NCI-H1930 (cell line): ENCODE measurements around the gene GLS.
"Not testable (repeated sequence)": the region's sequence is repeated elsewhere in the genome, so short reads cannot be mapped to it uniquely, and the experiment has no call there.

Experiments used
- DNase-seq, 2 experiments: peaks; one replicate each; lab custom pipeline; 2025; lab: John Stamatoyannopoulos, UW

The GLS gene

GRCh38 chr2:190973262-190973661 lies 92.6 kb downstream of the GLS start:
- no peak for DNase-seq

DNA sequence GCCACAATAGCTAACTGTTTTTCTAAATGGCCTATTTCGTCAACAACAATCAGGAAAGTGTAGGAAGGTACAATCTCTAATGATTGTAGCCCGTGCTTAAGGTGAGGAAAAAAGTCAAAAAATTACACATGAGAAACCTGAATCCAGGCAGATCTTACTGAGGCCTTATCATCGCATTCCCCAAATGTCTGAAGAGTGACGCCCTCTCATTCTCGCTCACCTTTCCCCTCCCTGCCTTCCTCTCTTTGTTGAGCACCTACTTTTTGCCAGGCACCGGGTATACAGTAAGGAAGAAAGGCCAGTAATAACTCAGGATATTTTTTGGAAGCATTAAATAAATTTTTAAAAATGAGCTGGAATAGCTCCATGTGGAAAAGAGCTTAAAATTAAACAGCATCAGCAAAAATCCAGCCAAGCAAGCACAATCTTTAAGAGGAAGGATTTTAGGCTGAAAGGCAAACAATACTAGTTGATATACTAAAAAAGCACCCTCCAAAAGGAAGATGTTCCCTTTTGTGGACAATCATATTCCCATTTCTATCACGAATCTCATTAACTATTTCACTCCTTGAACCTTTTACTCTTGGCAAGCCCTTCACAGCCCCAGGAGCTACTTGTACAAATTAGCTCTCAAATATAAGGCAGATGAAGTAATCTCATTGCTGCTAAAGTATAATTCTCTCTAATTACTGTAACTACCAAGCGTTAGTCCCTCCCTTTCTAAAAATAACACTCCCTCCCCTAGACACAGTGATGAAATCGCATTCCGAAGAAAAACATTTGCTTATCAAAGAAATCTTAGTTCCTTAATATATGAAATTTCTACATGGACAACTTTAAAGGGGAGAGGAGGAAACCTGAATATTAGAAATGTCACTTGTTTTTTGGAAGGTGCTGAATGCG lies 93.4 kb downstream of the GLS start:
- no peak for DNase-seq

DNA sequence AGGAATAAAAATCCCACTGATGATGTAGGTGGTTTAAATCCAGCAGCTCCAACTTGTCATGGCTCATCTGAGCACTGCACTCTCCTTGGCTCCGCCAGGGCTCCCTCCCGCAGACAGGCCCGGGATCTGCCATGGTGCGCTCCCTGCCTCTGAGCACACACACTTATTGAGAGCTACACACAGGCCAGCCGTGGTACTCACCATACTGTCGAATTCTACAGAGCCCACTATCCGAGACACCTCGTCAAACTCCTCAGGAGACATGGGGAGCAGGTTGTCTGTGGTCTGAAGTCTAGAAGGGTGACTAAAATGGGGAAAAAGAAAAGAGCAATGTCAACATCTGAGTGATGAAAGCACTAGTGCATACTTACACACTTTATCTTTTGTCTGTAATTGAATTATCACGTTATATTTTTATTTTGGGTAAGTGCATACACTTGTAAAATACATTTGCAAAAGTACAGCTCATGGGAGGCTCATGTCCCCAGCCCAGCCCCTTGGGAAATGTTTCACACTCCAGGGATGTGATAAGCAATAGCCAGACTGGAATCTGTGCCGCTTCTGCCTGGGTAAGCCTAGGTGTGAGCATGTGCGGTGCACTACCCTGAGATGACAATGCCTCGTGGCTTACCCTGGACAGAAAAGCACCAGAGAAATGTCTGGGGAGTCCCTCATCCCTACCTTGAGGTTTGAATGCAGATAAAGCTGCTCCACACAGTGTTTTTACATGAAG lies 94.2 kb downstream of the GLS start:
- no peak for DNase-seq

GRCh38 chr2:190976521-190976920 lies 95.9 kb downstream of the GLS start:
- no peak for DNase-seq

GRCh38 chr2:190977505-190977904 lies 96.9 kb downstream of the GLS start:
- DNase-seq, result no peak

DNA sequence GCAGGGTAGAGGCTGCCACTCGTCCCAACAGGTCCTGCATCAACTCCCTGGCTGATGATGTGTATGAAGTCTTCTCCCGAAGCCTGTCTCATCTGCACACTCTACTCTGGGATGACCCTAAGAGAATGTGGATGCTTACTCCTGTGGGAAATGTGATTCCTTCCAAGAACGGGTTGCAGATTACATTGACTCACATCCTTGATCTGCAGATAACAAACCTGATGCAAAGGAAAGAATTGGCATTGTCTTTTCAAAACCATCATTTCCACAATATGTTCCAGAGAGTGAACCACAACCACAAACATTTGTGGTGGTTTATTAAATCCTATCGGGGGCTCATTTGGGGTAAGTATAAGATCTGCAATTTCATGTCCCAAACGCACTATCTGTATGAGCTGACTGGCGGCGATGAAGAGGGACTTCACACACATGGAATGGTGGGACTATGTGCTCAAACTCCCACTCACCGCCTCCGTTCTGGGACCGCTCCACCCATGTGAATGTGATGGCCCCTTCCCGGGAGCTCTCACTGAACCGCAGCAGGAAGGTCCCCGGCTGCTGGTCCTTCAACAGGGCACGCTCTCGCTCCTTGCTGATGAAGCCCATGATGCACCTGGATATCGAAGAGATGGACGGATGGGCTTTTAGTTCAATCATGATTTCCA lies 97.9 kb downstream of the GLS start:
- no peak for DNase-seq

GRCh38 chr2:190979906-190980629 lies 99.4 kb downstream of the GLS start:
- no peak for DNase-seq

DNA sequence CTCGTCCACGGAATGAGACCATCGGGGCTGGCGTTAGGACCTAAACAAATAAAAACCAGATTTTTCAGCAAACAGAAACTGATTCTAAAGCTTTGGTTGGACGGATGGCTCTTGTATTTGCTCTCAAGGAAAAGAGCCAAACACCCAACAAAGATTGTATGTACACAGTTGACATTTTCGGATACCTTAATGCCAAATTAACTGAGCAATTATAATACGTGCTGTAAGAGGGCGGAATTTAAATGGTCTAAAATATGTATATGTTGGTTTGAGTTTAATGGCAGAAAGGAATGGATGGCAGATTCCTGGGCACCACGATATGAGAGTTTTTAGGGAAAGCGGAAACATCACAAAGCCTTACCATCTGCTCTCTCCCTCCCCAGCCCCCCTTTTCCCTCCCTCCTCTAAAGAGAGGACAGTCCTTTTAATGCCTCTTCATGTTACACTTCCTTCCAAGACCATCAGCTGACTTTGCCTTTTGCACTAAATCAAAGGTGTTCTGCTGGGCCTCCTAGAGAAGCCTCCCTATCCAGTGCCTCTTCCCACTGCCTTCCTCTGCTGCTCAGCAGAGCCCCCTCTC lies 100.1 kb downstream of the GLS start:
- DNase-seq, result no peak

- no peak for DNase-seq
Observed at GRCh38 chr2:190981333-190981732, 100.7 kb downstream of the GLS start.

GRCh38 chr2:190981733-190982132 lies 101.1 kb downstream of the GLS start:
- DNase-seq, result no peak

DNA sequence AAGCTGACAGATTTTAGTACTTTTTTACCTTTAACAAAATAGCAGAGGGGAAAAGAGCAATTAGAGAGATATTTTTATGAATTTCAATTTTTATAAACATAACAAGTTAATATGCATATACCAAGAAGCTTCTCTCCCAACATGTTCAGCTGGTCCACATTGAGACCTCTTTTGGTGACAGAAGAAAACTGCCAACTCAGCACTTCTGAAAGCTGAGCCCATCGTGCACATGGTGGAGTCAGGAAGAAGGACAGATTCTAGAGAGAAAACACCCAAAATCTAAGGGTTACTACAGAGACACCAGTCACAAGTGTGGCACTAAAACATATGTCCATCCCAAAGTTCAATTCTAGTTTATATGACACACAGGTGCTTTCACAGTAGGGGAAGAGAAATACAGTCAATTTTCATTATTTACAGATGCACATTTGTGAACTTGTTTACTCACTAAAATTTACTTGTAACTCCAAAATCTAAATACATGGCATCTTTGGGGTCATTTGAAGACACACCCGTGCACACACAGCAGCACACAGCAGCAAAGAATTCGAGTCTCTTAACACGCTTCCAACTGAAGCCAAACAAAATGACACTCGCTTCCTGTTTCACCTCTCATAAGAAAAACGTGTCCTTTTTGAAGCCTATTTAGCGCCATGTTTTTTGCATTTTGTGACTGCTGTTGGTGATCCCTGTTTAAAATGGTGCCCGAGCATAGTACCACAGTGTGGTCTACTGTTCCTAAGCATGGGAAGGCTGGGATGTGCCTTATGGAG lies 101.8 kb downstream of the GLS start:
- DNase-seq, result no peak

DNA sequence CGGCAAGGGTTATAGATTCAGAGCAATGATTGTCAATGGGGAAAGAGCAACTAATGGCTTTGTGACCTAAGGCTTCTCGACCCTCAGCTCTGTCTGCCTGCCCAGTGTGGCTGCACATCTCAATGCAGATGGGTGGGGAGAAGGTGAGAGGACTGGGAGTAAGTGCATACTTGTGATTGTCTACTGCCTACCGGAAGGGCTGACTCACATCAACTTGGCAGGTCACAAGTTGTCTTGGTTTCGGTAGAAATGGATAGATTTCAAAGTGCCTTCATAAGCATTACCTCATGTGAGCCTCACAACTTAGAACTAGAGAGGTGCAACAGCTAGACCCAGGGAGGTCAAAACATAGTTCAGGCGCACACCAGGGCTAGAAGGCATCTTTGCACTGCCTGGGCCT lies 104.0 kb downstream of the GLS start:
- no peak for DNase-seq

- DNase-seq, result no peak
Observed at GRCh38 chr2:190986221-190986953, 105.8 kb downstream of the GLS start.

DNA sequence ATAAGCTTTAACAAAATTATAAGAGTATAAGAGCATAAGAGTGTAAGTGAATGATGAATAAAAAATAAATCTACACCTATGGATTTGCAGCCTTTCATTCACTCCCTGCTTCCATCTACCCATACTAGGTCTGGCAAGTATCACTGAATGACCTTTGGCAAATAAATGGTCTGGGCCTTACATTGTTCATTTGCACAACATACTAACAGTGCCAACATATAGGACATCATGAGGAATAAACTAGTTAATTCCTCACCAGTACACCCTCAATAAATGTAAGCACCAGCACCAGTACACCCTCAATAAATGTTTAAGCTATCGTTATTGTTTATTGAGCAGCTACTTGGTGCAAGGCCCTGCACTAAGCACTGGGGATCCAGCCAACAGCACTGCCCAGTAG lies 106.5 kb downstream of the GLS start:
- DNase-seq, result no peak

DNA sequence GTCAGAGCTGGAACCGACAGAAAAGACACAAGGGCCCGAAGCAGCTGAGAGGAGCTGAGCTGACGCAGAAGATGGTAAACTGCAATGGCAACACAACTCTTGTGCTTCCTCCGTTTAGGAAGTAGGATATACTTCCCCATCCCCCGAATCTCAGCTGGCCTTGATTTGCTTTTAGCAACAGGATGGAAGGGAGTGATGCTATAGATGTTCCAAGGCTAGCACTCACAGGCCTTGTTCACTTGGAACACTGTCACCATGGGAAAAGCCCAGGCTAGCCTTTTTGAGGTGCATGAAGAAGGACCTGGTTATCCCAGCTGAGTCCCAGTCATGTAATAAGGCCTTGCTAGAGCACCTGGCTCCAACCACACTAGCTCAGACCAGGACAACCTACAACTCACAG lies 107.3 kb downstream of the GLS start:
- no peak for DNase-seq

DNA sequence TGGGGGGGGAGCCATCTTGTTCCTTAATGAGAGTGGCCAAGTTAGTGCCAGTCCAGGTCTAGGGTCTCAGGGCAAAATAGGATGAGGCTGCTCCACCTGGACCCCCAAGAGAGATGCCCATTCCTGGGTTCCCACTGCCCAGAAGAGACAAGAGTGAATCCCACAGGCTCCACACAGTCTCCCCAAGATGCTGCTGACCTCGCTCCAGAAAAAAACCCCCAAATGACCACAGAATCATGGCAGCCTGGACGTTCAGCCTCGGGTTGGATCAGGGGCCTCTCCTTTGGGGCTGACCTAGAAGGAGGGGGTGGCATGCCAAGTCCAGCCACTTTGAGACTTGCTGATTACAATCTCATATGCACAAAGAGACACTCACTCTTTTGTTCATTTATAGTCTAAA lies 108.3 kb downstream of the GLS start:
- no peak for DNase-seq

- no peak for DNase-seq
Observed at GRCh38 chr2:190990132-190990531, 109.5 kb downstream of the GLS start.

GRCh38 chr2:190993292-190993643 lies 112.6 kb downstream of the GLS start:
- no peak for DNase-seq

DNA sequence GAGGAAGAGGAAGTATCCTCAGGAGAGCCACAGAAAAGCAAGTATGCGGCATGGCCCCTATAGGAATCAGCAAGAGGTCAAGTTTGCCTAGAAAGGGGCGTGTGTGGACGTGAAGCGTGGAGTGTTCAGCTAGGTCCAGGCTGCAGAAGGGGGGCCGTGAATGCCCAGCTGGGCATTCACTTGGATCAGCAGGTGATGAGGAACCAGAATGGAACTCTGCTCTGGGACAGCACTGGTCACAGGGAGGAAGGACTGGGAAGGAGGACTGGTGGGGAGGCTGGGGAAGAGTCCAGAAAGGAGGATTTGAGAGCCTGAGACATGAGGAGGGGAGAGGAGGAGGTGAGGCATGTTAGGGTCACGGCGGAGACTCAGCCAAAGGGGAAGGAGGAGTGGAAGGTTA lies 113.5 kb downstream of the GLS start:
- no peak for DNase-seq

GRCh38 chr2:190995315-190995714 lies 114.7 kb downstream of the GLS start:
- not testable (repeated sequence) for DNase-seq
